Endothelial cell of umbilical vein (primary cell): ENCODE data around the gene RANGRF. TPM values are rescaled to one million over a fixed set of nuclear protein-coding genes. Genes with fewer than 3 reads are reported as not detected.

Source experiments
- BruUV-seq: library from RNA; stranded (reverse); fragments of 400-500 nt; replicated peaks from 2 replicates; lab custom pipeline; 2021; lab: Mats Ljungman, UMichigan
- CTCF ChIA-PET: fragments of 300-600, 350-600 bp; sonication (Branson Sonifier 250); formaldehyde crosslinking; loops from one replicate; lab custom pipeline; 2021; ENCODE audit warnings: antibody characterized with exemption, inconsistent platforms; lab: Charles Lee
- POLR2A ChIA-PET: fragments of 300-600, 350-600 bp; sonication (Branson Sonifier 250); formaldehyde crosslinking; loops from one replicate; lab custom pipeline; 2021; ENCODE audit warnings: antibody characterized with exemption, inconsistent platforms; lab: Charles Lee
- DNase-seq: peaks from one replicate; pipeline ENCODE4 v3.0.0-alpha.2; 2011; ENCODE audit warnings: low read depth, low spot score
- FAIRE-seq: peaks from 2 replicates; lab custom pipeline; 2011; peaks lifted over from hg19 to GRCh38; lab: Jason Lieb, UNC
- H2AFZ ChIP-seq: 2 replicates; pipeline ENCODE4 v1.6.0; 2012; ENCODE audit warnings: low read depth, low read length, control low read depth, inconsistent platforms
- H3K27ac ChIP-seq: 2 replicates; pipeline ENCODE4 v1.5.1; 2011; ENCODE audit warnings: low read depth, mild to moderate bottlenecking, control low read depth, low read length, moderate library complexity; ENCODE audit not compliant: insufficient read depth
- H3K27me3 ChIP-seq, 2 experiments: 2 replicates each; pipeline versions ENCODE4 v1.6.0 to v1.6.1; 2011; ENCODE audit warnings: low read length in 2 of 2, mixed read lengths in 1 of 2; ENCODE audit not compliant: control insufficient read depth in 2 of 2, insufficient read depth in 2 of 2
- H3K36me3 ChIP-seq, 2 experiments: 2 replicates in 1 of 2; 3 replicates in 1 of 2; pipeline ENCODE4 v1.5.1; 2011; ENCODE audit warnings: low read length in 2 of 2, mild to moderate bottlenecking in 1 of 2, moderate library complexity in 1 of 2; ENCODE audit not compliant: control insufficient read depth in 2 of 2, insufficient read depth in 2 of 2; ENCODE audit errors: extremely low read depth in 1 of 2
- H3K4me1 ChIP-seq: 3 replicates; pipeline ENCODE4 v1.5.1; 2011; ENCODE audit warnings: mild to moderate bottlenecking, low read length; ENCODE audit not compliant: control insufficient read depth, insufficient read depth; ENCODE audit errors: extremely low read depth
- H3K4me2 ChIP-seq: 2 replicates; pipeline ENCODE4 v1.6.1; 2011; ENCODE audit warnings: low read length, control low read depth, mixed read lengths; ENCODE audit not compliant: insufficient read depth
- H3K4me3 ChIP-seq, 3 experiments: fragments of 200-600 bp in 1 of 3; sonication (generic), shearing (Covaris generic) in 1 of 3; replicated peaks in 1 of 3; 2 replicates each; pipeline ENCODE4 v1.5.1; 2011 to 2016; ENCODE audit warnings: control low read depth in 3 of 3, low read length in 3 of 3, mild to moderate bottlenecking in 2 of 3, inconsistent platforms in 1 of 3, low read depth in 1 of 3, moderate library complexity in 1 of 3; ENCODE audit not compliant: insufficient read depth in 1 of 3
- H3K79me2 ChIP-seq: 2 replicates; pipeline ENCODE4 v1.6.0; 2012; ENCODE audit warnings: low read length, inconsistent platforms; ENCODE audit not compliant: control insufficient read depth, insufficient read depth
- H3K9ac ChIP-seq: replicated peaks from 2 replicates; pipeline ENCODE3; 2011; ENCODE audit warnings: low read length, control low read depth; ENCODE audit not compliant: insufficient read depth; ENCODE audit errors: extremely low read depth
- H3K9me1 ChIP-seq: replicated peaks from 3 replicates; pipeline ENCODE4 v1.6.0; 2011; ENCODE audit warnings: mild to moderate bottlenecking, low read length; ENCODE audit not compliant: control insufficient read depth, insufficient read depth; ENCODE audit errors: extremely low read depth
- H3K9me3 ChIP-seq: replicated peaks from 2 replicates; pipeline ENCODE4 v1.5.1; 2012; ENCODE audit warnings: low read length, inconsistent platforms; ENCODE audit not compliant: control insufficient read depth, insufficient read depth
- H4K20me1 ChIP-seq: replicated peaks from 2 replicates; pipeline ENCODE3; 2011; ENCODE audit warnings: mild to moderate bottlenecking, low read length; ENCODE audit not compliant: control insufficient read depth, insufficient read depth; ENCODE audit errors: extremely low read depth
- CTCF ChIP-seq, 2 donors: IDR thresholded peaks; 1 replicate in 1 of 2; 2 replicates in 1 of 2; pipeline ENCODE4 v1.5.1; 2011; ENCODE audit warnings: low read length in 2 of 2, mild to moderate bottlenecking in 2 of 2, moderate library complexity in 2 of 2, control low read depth in 1 of 2, inconsistent platforms in 1 of 2, low read depth in 1 of 2; ENCODE audit not compliant: insufficient read depth in 1 of 2; ENCODE audit errors: extremely low read depth in 1 of 2
- EZH2 ChIP-seq: IDR thresholded peaks from 2 replicates; pipeline ENCODE4 v1.6.1; 2012; ENCODE audit warnings: borderline replicate concordance, low read depth, mild to moderate bottlenecking, moderate library complexity, low read length, inconsistent platforms; ENCODE audit not compliant: severe bottlenecking
- FOS ChIP-seq: IDR thresholded peaks from 2 replicates; pipeline ENCODE4 v1.6.1; 2011; ENCODE audit warnings: mild to moderate bottlenecking, low read length, moderate library complexity, borderline replicate concordance; ENCODE audit not compliant: insufficient read depth
- GATA2 ChIP-seq: IDR thresholded peaks from 2 replicates; pipeline ENCODE4 v1.7.0; 2011; ENCODE audit warnings: low read depth, mild to moderate bottlenecking, moderate library complexity, mixed read lengths, low read length; ENCODE audit not compliant: insufficient read length, insufficient read depth
- JUN ChIP-seq: IDR thresholded peaks from 2 replicates; pipeline ENCODE4 v1.6.1; 2011; ENCODE audit warnings: borderline replicate concordance, low read depth; ENCODE audit not compliant: insufficient read length, insufficient read depth
- MAX ChIP-seq: IDR thresholded peaks from 2 replicates; pipeline ENCODE4 v1.6.1; 2011; ENCODE audit not compliant: insufficient read depth, insufficient read length
- MYC ChIP-seq: IDR thresholded peaks from one replicate; pipeline ENCODE4 v1.6.1; 2011; ENCODE audit warnings: mild to moderate bottlenecking, low read depth, low read length
- POLR2A ChIP-seq: IDR thresholded peaks from 2 replicates; pipeline ENCODE4 v1.6.1; 2012; ENCODE audit warnings: low read depth, mild to moderate bottlenecking, control low read depth, low read length
- POLR2AphosphoS5 ChIP-seq: IDR thresholded peaks from 2 replicates; pipeline ENCODE4 v1.6.1; 2012; ENCODE audit warnings: low read depth, mild to moderate bottlenecking, control low read depth, low read length, moderate library complexity; ENCODE audit not compliant: insufficient read depth
- dilution Hi-C: fragments of 300-500 bp; cut with MboI; formaldehyde crosslinking; loops from one replicate; pipeline ENCODE4 v1.15.0; 2019; ENCODE audit warnings: low sequenced_read_pairs; ENCODE audit not compliant: extremely low pct_ligation_motif_present
- intact Hi-C: fragments of 100-400 bp; cut with micrococcal nuclease; formaldehyde crosslinking; loops from one replicate; pipeline ENCODE4 v1.10.0; 2022
- polyA plus RNA-seq, 4 experiments: library from polyadenylated mRNA; depleted of rRNA in 3 of 4; stranded (reverse) in 3 of 4; unstranded in 1 of 4; fragments of >200 nt; gene quantifications; 2 replicates each; pipeline versions ENCODE4 v1.2.1 to v1.2.3, GENCODE V29; 2011 to 2012; ENCODE audit warnings: missing spikeins in 1 of 4
- total RNA-seq: library from RNA; stranded (reverse); gene quantifications from 2 replicates; pipeline ENCODE4 v1.2.3, GENCODE V29; 2021

RANGRF gene
- total and polyA plus RNA-seq, 2 donors (not counting 3 experiments of a cell fraction or from before 2014, with no cell fraction given) = 36.5 to 52.7 TPM

GRCh38 chr17:8311131-8311790 lies 22.8 kb downstream of the RANGRF start:
- dilution Hi-C loops (no loop called here), intact Hi-C loops (loop anchor here (2.0 kb wide), 1 partner anchor 16 kb away; no protein-coding TSS in a partner anchor)
- POLR2A ChIA-PET = no interaction called here
- Histone ChIP-seq H3K4me1 (peaks cover 31% of the 10 kb centered on the region), H2AFZ (no peak overlapping the region), H3K4me2 (peak overlapping the region; percentile 78), H3K36me3 (peaks cover 9 to 27% of the 10 kb centered on the region in 2 experiments), H3K79me2 (peaks cover 32% of the 10 kb centered on the region), H3K4me3 (peak overlapping the region; percentile 29 to 67 (median 60)), H3K27me3 (no peaks in the 10 kb centered on the region), H3K9me1 (no peaks in the 10 kb centered on the region), H3K9ac (peak overlapping the region; percentile 56), H4K20me1 (no peaks in the 10 kb centered on the region), H3K9me3 (no peaks in the 10 kb centered on the region), H3K27ac (peak overlapping the region; percentile 48)
- BruUV-seq = no TSS peak
- TF ChIP-seq POLR2AphosphoS5 (peak; percentile 53), GATA2 (no peak)
- CTCF ChIA-PET = no interaction called here
- peak; percentile 46 for DNase-seq
- FAIRE-seq = no peak

GRCh38 chr17:8312251-8312650 lies 23.8 kb downstream of the RANGRF start:
- no peaks in the 10 kb centered on the region for H4K20me1 ChIP-seq
- no peaks in the 10 kb centered on the region for H3K9me1 ChIP-seq
- no peak overlapping the region for H2AFZ ChIP-seq
- H3K27ac ChIP-seq = no peak overlapping the region
- DNase-seq (no peak), FAIRE-seq (no peak)
- POLR2A ChIA-PET = interaction anchor here (1.1 kb wide), 1 partner anchor 14 kb away, joined by 5 read pairs; no protein-coding TSS in a partner anchor
- peaks cover 9 to 31% of the 10 kb centered on the region in 2 experiments for H3K36me3 ChIP-seq
- H3K9ac ChIP-seq = no peak overlapping the region
- no peak overlapping the region for H3K4me2 ChIP-seq
- dilution Hi-C loops = no loop called here
- H3K4me3 ChIP-seq = no peak overlapping the region
- intact Hi-C loops = no loop called here
- H3K79me2 ChIP-seq = peaks cover 32% of the 10 kb centered on the region
- peaks cover 31% of the 10 kb centered on the region for H3K4me1 ChIP-seq
- no peaks in the 10 kb centered on the region for H3K27me3 ChIP-seq
- BruUV-seq = no TSS peak
- CTCF ChIA-PET = no interaction called here
- H3K9me3 ChIP-seq = no peaks in the 10 kb centered on the region
- no peak for TF ChIP-seq MYC
- no peak for TF ChIP-seq FOS
- TF ChIP-seq GATA2 = no peak
- TF ChIP-seq CTCF (IDR thresholded peaks at IDR 0.05; ENCODE audit: extremely low read depth in 1 of 2, insufficient read depth in 1 of 2, low read depth in 1 of 2, low read length in 2 of 2) = no peak
- no peak for TF ChIP-seq MAX
- no peak for TF ChIP-seq JUN
- TF ChIP-seq EZH2 = no peak
- no peak for TF ChIP-seq POLR2AphosphoS5
- TF ChIP-seq POLR2A = no peak
